ENCODE data around the gene CYTH2.

- no peak for TF ChIP-seq CTCF (IDR thresholded peaks at IDR 0.05; ENCODE audit: poor library complexity, severe bottlenecking)
- no peak for TF ChIP-seq SMC3 (conservative IDR thresholded peaks at IDR 0.05; ENCODE audit: poor library complexity)
These were observed 7.0 kb upstream of the CYTH2 start for GRCh38 chr19:48461982-48462655.
